ENCODE data around the gene C16orf96. TPM values are rescaled to one million over a fixed set of nuclear protein-coding genes. Genes with fewer than 3 reads are reported as not detected.

Gene C16orf96
- total and polyA plus RNA-seq, 2 of the 8 experiments (the other 6 are each of a cell fraction or from before 2014, with no cell fraction given): 1.0 to 1.3 TPM

DNA sequence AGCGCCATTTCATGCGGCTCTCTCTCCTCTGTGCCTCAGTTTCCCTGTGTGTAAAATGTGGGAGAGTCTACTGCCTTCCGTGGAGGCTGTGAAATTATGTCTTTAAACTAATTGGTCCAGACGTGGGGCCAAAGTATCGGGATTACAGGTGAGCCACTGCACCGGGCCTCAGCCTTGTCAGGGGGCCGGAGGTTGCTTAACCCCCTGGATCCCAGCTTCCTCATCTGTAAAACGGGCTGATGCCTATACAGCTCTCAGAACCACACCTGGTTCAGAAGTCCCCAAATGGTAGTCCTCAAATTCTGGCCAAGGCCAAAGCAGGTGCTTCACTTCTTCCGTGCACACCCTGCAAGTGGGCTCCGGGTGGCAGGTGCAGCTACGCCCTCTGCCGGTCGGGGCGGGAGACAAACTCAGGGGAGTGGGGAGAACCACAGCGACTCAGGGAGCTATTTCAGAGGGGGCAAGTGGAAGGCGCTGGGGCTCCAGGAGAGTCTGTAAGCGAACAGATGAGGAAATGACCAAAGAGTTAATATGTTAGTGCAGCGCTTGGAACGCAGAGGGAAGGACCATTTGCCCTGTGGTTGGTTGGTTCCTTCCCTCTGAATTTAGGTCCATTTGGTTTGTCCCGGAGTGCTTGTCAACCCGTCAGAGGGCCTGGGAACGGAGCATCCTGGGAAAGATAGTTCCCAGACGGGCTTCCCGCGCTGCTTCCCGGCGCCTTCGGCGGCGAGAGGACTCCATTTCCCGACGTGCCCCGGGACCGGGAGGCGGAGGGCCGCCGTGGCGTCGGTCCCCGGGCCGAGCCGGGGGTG lies 68.1 kb downstream of the C16orf96 start, which contains the start of gene MGRN1:
MGRN1 (plus strand) TSS at position 812 of the 812 bp plus-strand sequence. CDS start 135 bp downstream, outside the sequence.
- peak within 1 kb of the TSS; percentile 95; the same call in 1 of the 2 replicates for H2BK15ac ChIP-seq (ENCODE audit: low read length)
- peak within 1 kb of the TSS; percentile 79; the same call in 1 of the 2 replicates for H2AK5ac ChIP-seq (ENCODE audit: low read depth, low read length)
- no peak within 1 kb of the TSS for H3K23ac ChIP-seq (ENCODE audit: insufficient read length)
- H3K27ac ChIP-seq (ENCODE audit: low read depth, low read length): peak within 1 kb of the TSS; percentile 98
- H3K4me3 ChIP-seq (ENCODE audit: extremely low read depth in 1 of 4, insufficient read depth in 2 of 4, low read depth in 3 of 4, low read length in 4 of 4): peak within 1 kb of the TSS; percentile 72 to 97 (median 78)
- POLR2A ChIA-PET (ENCODE audit: partially characterized antibody): interaction anchor here (0.6 to 4.8 kb wide), 10 partner anchors 9 to 151 kb away, joined by 3 to 69 read pairs (median 4); partner anchors contain the start of genes CDIP1 and UBALD1
- peaks cover 10 to 35% of the 10 kb centered on the region in 2 experiments for H3K79me2 ChIP-seq (ENCODE audit: control insufficient read depth in 1 of 2, insufficient read depth in 2 of 2, low read length in 2 of 2)
- H3K36me3 ChIP-seq (ENCODE audit: control insufficient read depth in 2 of 4, insufficient read depth in 4 of 4, low read length in 3 of 4): no peaks in the 10 kb centered on the region
- peaks cover 0 to 7% (median 6%) of the 10 kb centered on the region in 4 experiments; a peak in 6 of 7 replicates for H3K4me1 ChIP-seq (replicated peaks in 1 of 4; ENCODE audit: control insufficient read depth in 3 of 4, insufficient read depth in 4 of 4, low read length in 3 of 4)
- H4K8ac ChIP-seq (ENCODE audit: extremely low read depth, insufficient read depth, low read length): peak within 1 kb of the TSS; percentile 94
- peak within 1 kb of the TSS; percentile 100 for H2AFZ ChIP-seq (ENCODE audit: low read length)
- peak within 1 kb of the TSS; percentile 97 for H3K18ac ChIP-seq (ENCODE audit: extremely low read depth, low read length)
- peak within 1 kb of the TSS; percentile 92 for H4K91ac ChIP-seq (replicated peaks; ENCODE audit: insufficient read length, low read length)
- peak within 1 kb of the TSS; percentile 97 for H2BK5ac ChIP-seq (ENCODE audit: low read depth, low read length)
- H3K9me3 ChIP-seq (ENCODE audit: insufficient read depth in 2 of 2, low read depth in 1 of 2, low read length in 1 of 2): no peaks in the 10 kb centered on the region
- FAIRE-seq (peak; percentile 42), DNase-seq (ENCODE audit: low read depth in 1 of 2, low spot score in 2 of 2) (peak; percentile 82 to 94)
- H3K9ac ChIP-seq (replicated peaks in 1 of 4; ENCODE audit: extremely low read depth in 1 of 4, low read depth in 3 of 4, low read length in 3 of 4): peak within 1 kb of the TSS; percentile 90 to 96 (median 93)
- CTCF ChIA-PET (ENCODE audit: partially characterized antibody): interaction anchor here (0.8 to 3.5 kb wide), 47 partner anchors 8 to 307 kb away, joined by 3 to 24 read pairs (median 4); partner anchors contain the start of genes CDIP1, HMOX2, NUDT16L1 and UBALD1
- H2BK20ac ChIP-seq (ENCODE audit: low read length): peak within 1 kb of the TSS; percentile 86
- peak within 1 kb of the TSS; percentile 83 to 92 for H3K4me2 ChIP-seq (ENCODE audit: insufficient read depth in 1 of 2, low read depth in 2 of 2, low read length in 2 of 2)
- WGBS, 2 experiments (ENCODE audit: extremely low coverage in 1 of 2, insufficient coverage in 1 of 2, insufficient read length in 1 of 2, insufficient replicate concordance in 2 of 2, low coverage in 1 of 2, low lambda C conversion rate in 2 of 2, missing lambda C conversion rate in 1 of 2): 15% methylated on average over 41 of the region's 42 CpGs; no CpG with 5 or more reads in 1 of the 2 experiments
- H4K20me1 ChIP-seq (replicated peaks in 1 of 2; ENCODE audit: control insufficient read depth in 1 of 2, insufficient read depth in 2 of 2, low read length in 2 of 2): peaks cover 0 to 8% of the 10 kb centered on the region in 2 experiments
- no peaks in the 10 kb centered on the region for H3K27me3 ChIP-seq (replicated peaks in 1 of 4; ENCODE audit: control insufficient read depth in 3 of 4, extremely low read depth in 1 of 4, insufficient read depth in 3 of 4, low read length in 3 of 4)
- peak within 1 kb of the TSS; percentile 95; the same call in 1 of the 2 replicates for H2BK12ac ChIP-seq (ENCODE audit: low read depth, low read length)
- H3K14ac ChIP-seq (ENCODE audit: insufficient read length): no peak within 1 kb of the TSS
- H3K4ac ChIP-seq (replicated peaks; ENCODE audit: insufficient read length, low read depth, low read length): peak within 1 kb of the TSS; percentile 4
- peak within 1 kb of the TSS; percentile 76 for H2BK120ac ChIP-seq (replicated peaks; ENCODE audit: low read depth, low read length)
- H3K23me2 ChIP-seq (ENCODE audit: low read depth, low read length): peaks cover 2% of the 10 kb centered on the region; the same call in 1 of the 2 replicates
- H3K79me1 ChIP-seq (ENCODE audit: low read depth, low read length): peaks cover 16% of the 10 kb centered on the region
- peak within 1 kb of the TSS; percentile 32 for H3K56ac ChIP-seq (replicated peaks; ENCODE audit: insufficient read length, low read depth, low read length)
- H4K5ac ChIP-seq (ENCODE audit: insufficient read length, low read depth, low read length): peak within 1 kb of the TSS; percentile 96
- TF ChIP-seq CHD1 (IDR thresholded peaks at IDR 0.05; ENCODE audit: low read depth, low read length) (peak; percentile 92), POLR2AphosphoS5 (IDR thresholded peaks at IDR 0.05; ENCODE audit: low read depth, low read length) (no peak), SIX5 (IDR thresholded peaks at IDR 0.05; ENCODE audit: low read depth, low read length) (peak; percentile 91), CTBP2 (IDR thresholded peaks at IDR 0.05; ENCODE audit: borderline replicate concordance, insufficient read depth, insufficient read length, low read length) (no peak), SIN3A (conservative IDR thresholded peaks at IDR 0.05 in 1 of 2, IDR thresholded peaks at IDR 0.05 in 1 of 2; ENCODE audit: low read depth in 1 of 2, low read length in 2 of 2) (no peak; a peak in 2 of 4 replicates), ZNF274 (IDR thresholded peaks at IDR 0.05; ENCODE audit: borderline replicate concordance, extremely low read depth, low read length) (no peak), BACH1 (IDR thresholded peaks at IDR 0.05; ENCODE audit: low read length) (peak; percentile 60; the same call in 1 of the 2 replicates), POU5F1 (IDR thresholded peaks at IDR 0.05; ENCODE audit: low read depth, low read length) (no peak)
- TF ChIP-seq, protein P1, sequence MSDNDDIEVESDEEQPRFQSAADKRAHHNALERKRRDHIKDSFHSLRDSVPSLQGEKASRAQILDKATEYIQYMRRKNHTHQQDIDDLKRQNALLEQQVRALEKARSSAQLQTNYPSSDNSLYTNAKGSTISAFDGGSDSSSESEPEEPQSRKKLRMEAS (IDR thresholded peaks at IDR 0.05): peak; percentile 87
- TF ChIP-seq, protein P2, sequence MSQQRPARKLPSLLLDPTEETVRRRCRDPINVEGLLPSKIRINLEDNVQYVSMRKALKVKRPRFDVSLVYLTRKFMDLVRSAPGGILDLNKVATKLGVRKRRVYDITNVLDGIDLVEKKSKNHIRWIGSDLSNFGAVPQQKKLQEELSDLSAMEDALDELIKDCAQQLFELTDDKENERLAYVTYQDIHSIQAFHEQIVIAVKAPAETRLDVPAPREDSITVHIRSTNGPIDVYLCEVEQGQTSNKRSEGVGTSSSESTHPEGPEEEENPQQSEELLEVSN (IDR thresholded peaks at IDR 0.05): peak; percentile 70

Measured in H1 (cell line).